Measurements from ENCODE around the gene CFAP251.
"Not testable (repeated sequence)": the region's sequence is repeated elsewhere in the genome, so short reads cannot be mapped to it uniquely, and the experiment has no call there.

Gene CFAP251

DNA sequence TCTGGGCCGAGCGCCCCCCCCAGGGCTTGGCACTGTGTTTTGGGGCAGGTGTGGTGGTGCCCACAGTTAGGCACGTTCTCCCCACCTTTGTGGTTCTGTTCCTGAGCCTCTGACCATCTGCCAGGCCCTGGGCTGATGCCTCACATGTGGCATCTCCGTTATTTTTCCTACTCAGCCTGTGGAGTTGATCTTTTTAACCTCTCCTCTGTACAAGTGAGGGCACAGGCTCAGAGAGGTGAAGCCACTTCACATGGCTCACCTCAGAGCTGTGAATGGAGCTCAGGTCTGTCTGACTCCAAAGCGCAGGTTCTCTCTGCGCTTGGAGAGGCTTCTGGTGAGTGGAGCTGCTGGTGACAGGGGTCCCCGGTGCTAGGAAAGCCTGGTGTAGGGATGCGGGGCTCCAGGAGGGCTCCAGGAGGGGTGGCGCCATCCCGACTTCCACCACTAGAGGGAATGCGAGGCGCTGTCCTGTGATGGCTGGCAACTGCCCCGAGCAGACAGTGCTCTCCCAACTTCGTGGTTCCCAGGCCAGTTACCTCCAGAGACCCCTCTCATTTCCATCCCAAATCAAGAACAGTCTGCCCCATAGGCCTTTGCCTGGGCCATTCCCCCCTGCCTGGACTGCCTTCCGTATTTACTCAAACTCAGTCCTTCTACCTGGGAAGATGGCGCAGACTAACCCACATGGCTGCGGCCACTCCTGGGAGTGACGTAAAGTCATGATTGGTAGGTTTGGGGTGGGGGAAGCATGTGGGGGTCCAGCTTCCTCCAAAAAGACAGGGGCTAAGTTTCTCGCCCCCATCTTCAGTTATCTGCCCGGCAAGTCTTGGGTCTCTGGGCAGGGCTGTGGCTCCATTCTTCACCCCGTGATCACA is 113.2 kb downstream of the CFAP251 start:
- DNase-seq = peak; percentile 36

DNA sequence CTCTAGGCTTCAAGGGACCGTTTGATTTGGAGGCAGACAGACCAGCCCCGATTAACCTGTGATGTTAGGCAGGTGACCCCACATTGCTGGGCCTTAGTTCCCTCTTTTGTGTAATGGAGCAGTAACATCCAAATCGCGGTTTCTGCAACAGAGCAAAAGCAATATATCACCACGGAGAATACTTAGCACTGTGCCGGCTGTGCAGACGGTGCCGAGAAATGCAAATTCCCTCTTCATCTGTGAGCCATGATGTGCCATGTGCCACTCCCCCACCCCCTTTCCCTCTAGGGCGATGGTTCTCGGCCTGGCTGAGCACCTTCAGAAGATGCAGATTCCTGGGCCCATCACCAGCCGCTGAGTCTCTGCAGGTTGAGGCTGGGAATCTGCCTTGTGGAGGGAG is 114.2 kb downstream of the CFAP251 start:
- DNase-seq = no peak

- DNase-seq = no peak
These were observed 116.9 kb downstream of the CFAP251 start for GRCh38 chr12:122035292-122035691.

GRCh38 chr12:122036153-122036552 is 117.8 kb downstream of the CFAP251 start:
- DNase-seq = no peak

GRCh38 chr12:122040579-122041386 is 122.4 kb downstream of the CFAP251 start:
- DNase-seq = no peak

DNA sequence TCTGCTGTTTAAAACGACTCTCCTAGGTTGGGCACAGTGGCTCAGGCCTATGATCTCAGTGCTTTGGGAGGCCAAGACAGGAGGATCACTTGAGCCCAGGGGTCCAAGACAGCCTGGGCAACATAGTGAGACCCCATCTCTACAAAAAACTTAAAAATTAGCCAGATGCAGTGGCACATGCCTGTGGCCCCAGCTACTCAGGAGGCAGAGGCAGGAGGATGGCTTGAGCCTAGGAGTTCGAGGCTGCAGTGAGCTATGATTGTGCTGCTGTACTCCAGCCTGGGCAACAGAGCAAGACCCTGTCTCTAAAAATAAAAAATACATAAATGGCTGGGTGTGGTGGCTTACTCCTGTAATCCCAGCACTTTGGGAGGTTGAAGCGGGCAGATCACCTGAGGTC is 123.1 kb downstream of the CFAP251 start:
- DNase-seq = not testable (repeated sequence)

DNA sequence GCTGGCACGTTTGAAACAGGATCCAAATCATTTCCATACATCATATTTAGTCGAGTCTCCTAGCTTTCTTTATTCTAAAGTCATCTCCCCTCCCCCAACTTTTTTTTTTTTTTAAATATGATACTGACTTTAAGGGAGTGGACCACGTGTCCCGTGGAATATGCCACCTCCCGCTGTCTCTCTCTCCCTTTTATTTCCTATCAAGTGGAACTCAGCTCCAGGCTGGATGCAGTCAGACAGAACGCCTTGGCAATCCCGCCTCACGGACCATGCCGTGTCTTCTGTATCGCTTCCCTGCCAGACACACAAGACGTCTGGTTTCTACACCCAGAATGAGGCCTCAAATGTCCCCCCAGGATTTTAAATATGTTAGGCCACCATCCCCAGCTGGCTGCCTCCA is 124.5 kb downstream of the CFAP251 start:
- DNase-seq = no peak

GRCh38 chr12:122043476-122043875 is 125.1 kb downstream of the CFAP251 start:
- no peak for DNase-seq

- DNase-seq = no peak
These were observed 126.9 kb downstream of the CFAP251 start for GRCh38 chr12:122045262-122045661.

GRCh38 chr12:122046145-122046544 is 127.8 kb downstream of the CFAP251 start:
- DNase-seq = no peak

DNA sequence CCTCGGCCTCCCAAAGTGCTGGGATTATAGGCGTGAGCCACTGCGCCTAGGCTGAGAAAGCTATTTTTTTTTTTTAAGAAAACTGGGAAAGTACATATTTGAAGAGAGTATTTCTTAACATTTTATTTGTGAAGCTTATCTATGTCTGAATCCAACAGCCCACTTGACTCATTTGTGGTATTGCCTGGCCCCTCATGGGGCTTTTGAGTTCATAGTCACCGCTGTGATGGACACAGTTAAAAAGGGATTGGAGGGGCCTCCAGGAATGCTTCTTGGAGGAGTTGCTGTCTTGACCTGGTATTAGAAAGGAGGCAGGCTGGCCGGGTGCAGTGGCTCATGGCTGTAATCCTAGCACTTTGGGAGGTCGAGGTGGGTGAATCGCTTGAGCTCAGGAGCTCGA is 129.8 kb downstream of the CFAP251 start:
- no peak for DNase-seq

DNA sequence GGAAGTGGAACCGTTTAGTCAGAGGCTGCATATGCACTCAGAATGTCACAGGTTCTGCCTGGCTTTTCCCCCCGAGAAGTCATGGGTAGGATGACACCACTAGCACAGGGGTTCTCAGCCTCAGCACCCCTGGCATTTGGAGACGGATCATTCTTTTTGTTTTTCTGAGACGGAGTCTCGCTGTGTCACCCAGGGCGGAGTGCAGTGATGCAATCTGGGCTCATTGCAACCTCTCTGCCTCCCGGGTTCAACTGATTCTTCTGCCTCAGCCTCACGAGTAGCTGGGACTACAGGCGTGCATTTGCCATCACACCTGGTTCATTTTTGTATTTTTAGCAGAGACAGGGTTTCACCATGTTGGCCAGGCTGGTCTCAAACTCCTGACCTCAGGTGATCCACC is 131.4 kb downstream of the CFAP251 start:
- DNase-seq = no peak

GRCh38 chr12:122050706-122051105 is 132.3 kb downstream of the CFAP251 start:
- no peak for DNase-seq

DNA sequence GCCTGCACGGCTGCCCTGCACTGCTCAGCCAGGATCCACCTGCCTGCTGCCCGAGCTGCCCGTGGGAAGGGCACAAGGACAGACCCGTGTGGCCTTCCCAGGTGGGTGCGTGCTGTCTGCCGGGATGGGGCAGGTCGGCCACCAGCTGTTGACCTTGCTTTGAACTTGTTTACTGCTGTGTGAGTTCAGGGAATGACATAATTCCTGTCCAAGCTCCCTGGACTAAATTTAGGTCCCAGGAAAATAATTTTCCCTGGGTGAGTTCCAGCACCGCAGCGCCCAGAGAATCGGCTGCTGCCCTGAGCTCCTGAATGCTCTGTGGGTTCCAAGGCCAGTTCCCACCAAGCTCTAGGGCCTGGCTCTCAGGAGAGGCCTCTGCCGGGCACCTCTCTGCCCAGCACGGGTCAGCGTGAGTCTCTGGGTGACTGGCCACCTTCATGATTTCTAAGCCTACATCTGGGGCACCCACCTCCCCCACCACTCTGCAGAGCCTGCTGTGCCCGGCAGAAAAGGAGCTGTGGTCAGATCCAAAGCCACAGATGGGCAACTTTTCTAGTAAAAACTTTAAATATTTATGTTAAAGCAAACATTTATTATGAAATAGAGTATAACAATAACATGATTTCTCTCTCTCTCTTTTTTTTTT is 133.0 kb downstream of the CFAP251 start:
- no peak for DNase-seq

DNA sequence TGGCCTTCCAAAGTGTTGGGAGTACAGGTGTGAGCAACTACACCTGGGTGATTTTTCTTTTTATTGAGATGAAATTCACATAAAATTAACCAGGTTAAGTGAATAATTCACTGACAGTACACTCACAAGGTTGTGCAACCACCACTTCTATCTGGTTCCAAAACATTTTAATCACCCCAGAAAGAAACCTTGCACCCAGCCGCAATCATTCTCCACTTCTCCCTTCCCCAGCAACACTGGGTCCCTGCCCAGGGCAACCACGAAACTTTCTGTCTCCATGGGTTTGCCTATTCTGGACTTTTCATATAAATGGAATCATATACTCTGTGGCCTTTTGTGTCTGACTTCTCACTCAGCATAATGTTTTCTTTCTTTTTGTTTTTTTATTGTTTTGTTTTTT is 133.9 kb downstream of the CFAP251 start:
- no peak for DNase-seq

Data from CD4-positive, alpha-beta T cell treated with Interleukin-21 for 1 hour (primary cell).